GM12878 (cell line): Measurements from ENCODE around the gene ADRB1.

Experiments used
- EP300 ChIP-seq, 2 experiments: fragments of 150-350 bp in 1 of 2; IDR thresholded peaks; 2 replicates each; pipeline ENCODE4 v1.6.1; 2011 to 2012; ENCODE audit warnings: low read depth in 2 of 2, low read length in 2 of 2, borderline replicate concordance in 1 of 2, improper control_type of control experiment in 1 of 2, inconsistent platforms in 1 of 2; ENCODE audit not compliant: control insufficient read depth in 1 of 2
- POLR2A ChIP-seq: IDR thresholded peaks from 2 replicates; pipeline ENCODE4 v1.6.1; 2011; ENCODE audit warnings: low read depth, mild to moderate bottlenecking, low read length
- POLR2AphosphoS5 ChIP-seq: IDR thresholded peaks from 2 replicates; pipeline ENCODE4 v1.6.1; 2011; ENCODE audit warnings: mild to moderate bottlenecking, low read length, inconsistent platforms
- RAD21 ChIP-seq: IDR thresholded peaks from 2 replicates; pipeline ENCODE4 v1.6.1; 2011; ENCODE audit warnings: mild to moderate bottlenecking, low read depth, low read length, moderate library complexity; ENCODE audit not compliant: insufficient read depth
- RFX5 ChIP-seq: IDR thresholded peaks from 2 replicates; pipeline ENCODE4 v1.6.1; 2011; ENCODE audit warnings: low read depth, low read length, improper control_type of control experiment
- TF ChIP-seq, protein P1 (sequence below), 3 experiments: IDR thresholded peaks in 2 of 3; conservative IDR thresholded peaks in 1 of 3; 2 replicates each; pipeline ENCODE4 v1.5.1; 2011; ENCODE audit warnings: low read depth in 3 of 3, low read length in 3 of 3, mild to moderate bottlenecking in 3 of 3, control low read depth in 2 of 3, moderate library complexity in 2 of 3, inconsistent platforms in 1 of 3, mixed read lengths in 1 of 3; ENCODE audit not compliant: control insufficient read depth in 2 of 3, insufficient read depth in 1 of 3; ENCODE audit errors: extremely low read depth in 1 of 3
- TF ChIP-seq, protein P2 (sequence below): IDR thresholded peaks from 2 replicates; pipeline ENCODE4 v1.6.1; 2012; ENCODE audit warnings: low read depth, low read length, improper control_type of control experiment
- TF ChIP-seq, protein P3 (sequence below): IDR thresholded peaks from 2 replicates; pipeline ENCODE4 v1.6.1; 2012; ENCODE audit warnings: mild to moderate bottlenecking, low read depth, low read length

DNA sequence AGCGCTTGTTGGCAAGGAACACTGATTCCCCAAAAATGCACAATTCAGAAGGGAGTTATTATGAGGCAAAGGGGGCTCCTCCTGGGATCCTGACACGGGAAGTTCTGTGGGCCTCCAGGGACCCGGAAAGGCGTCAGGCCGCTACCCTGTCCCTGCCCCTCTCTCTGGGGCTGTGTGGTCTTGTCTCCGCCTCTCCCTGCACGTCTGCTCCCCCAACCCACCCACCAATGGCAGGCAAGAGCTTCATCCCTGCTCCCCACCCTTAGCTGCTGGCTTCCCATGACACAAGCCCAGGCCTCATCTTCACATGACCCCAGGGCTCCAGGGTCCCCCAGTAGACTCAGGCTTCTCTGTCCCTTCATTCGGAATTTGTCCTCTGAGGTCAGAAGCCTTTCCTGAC is 31.0 kb upstream of the ADRB1 start:
- TF ChIP-seq, protein P1, sequence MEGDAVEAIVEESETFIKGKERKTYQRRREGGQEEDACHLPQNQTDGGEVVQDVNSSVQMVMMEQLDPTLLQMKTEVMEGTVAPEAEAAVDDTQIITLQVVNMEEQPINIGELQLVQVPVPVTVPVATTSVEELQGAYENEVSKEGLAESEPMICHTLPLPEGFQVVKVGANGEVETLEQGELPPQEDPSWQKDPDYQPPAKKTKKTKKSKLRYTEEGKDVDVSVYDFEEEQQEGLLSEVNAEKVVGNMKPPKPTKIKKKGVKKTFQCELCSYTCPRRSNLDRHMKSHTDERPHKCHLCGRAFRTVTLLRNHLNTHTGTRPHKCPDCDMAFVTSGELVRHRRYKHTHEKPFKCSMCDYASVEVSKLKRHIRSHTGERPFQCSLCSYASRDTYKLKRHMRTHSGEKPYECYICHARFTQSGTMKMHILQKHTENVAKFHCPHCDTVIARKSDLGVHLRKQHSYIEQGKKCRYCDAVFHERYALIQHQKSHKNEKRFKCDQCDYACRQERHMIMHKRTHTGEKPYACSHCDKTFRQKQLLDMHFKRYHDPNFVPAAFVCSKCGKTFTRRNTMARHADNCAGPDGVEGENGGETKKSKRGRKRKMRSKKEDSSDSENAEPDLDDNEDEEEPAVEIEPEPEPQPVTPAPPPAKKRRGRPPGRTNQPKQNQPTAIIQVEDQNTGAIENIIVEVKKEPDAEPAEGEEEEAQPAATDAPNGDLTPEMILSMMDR (IDR thresholded peaks at IDR 0.05 in 2 of 3, conservative IDR thresholded peaks at IDR 0.05 in 1 of 3; ENCODE audit: control insufficient read depth in 2 of 3, extremely low read depth in 1 of 3, insufficient read depth in 1 of 3, low read depth in 3 of 3, low read length in 3 of 3): no peak
- TF ChIP-seq EP300 (IDR thresholded peaks at IDR 0.05; ENCODE audit: borderline replicate concordance in 1 of 2, control insufficient read depth in 1 of 2, low read depth in 2 of 2, low read length in 2 of 2) (no peak), RAD21 (no peak), POLR2AphosphoS5 (no peak), POLR2A (no peak), RFX5 (no peak)
- TF ChIP-seq, protein P2, sequence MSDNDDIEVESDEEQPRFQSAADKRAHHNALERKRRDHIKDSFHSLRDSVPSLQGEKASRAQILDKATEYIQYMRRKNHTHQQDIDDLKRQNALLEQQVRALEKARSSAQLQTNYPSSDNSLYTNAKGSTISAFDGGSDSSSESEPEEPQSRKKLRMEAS: no peak
- TF ChIP-seq, protein P3, sequence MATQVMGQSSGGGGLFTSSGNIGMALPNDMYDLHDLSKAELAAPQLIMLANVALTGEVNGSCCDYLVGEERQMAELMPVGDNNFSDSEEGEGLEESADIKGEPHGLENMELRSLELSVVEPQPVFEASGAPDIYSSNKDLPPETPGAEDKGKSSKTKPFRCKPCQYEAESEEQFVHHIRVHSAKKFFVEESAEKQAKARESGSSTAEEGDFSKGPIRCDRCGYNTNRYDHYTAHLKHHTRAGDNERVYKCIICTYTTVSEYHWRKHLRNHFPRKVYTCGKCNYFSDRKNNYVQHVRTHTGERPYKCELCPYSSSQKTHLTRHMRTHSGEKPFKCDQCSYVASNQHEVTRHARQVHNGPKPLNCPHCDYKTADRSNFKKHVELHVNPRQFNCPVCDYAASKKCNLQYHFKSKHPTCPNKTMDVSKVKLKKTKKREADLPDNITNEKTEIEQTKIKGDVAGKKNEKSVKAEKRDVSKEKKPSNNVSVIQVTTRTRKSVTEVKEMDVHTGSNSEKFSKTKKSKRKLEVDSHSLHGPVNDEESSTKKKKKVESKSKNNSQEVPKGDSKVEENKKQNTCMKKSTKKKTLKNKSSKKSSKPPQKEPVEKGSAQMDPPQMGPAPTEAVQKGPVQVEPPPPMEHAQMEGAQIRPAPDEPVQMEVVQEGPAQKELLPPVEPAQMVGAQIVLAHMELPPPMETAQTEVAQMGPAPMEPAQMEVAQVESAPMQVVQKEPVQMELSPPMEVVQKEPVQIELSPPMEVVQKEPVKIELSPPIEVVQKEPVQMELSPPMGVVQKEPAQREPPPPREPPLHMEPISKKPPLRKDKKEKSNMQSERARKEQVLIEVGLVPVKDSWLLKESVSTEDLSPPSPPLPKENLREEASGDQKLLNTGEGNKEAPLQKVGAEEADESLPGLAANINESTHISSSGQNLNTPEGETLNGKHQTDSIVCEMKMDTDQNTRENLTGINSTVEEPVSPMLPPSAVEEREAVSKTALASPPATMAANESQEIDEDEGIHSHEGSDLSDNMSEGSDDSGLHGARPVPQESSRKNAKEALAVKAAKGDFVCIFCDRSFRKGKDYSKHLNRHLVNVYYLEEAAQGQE: no peak
